HT1080 (cell line): Measurements from ENCODE around the gene RRP8. TPM values are rescaled to one million over a fixed set of nuclear protein-coding genes. Genes with fewer than 3 reads are reported as not detected.

ENCODE experiments used
- DNase-seq: peaks from one replicate; pipeline ENCODE4 v3.0.0-alpha.2; 2015; ENCODE audit warnings: low read depth
- total RNA-seq: library from RNA; depleted of rRNA; stranded (reverse); fragments of >200 nt; shearing (Covaris generic); gene quantifications from 2 replicates; pipeline ENCODE4 v1.2.3, GENCODE V29; 2014

RRP8 gene
- total RNA-seq, 1 experiment from 2014 or later: 40.8 TPM

DNA sequence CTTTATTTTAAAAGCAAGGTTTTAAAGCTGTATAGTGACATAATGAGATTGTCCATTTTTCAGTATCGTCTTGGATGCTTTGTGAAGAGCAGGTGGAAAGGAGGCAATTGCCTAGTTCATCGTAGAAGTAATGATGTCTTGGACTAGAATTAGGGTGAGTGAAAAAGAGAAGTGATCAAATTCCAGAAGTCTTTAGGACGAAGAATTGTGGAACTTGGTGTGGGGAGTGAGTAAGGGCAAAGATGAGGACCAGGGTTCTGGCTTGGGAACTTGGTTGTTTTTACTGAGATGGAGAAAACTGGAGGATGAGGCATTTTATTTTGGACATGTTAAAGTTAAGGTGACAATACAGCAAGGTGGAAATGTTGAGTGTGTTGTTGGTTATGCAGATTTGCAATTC is 1.4 kb upstream of the RRP8 start:
- DNase-seq: no peak

DNA sequence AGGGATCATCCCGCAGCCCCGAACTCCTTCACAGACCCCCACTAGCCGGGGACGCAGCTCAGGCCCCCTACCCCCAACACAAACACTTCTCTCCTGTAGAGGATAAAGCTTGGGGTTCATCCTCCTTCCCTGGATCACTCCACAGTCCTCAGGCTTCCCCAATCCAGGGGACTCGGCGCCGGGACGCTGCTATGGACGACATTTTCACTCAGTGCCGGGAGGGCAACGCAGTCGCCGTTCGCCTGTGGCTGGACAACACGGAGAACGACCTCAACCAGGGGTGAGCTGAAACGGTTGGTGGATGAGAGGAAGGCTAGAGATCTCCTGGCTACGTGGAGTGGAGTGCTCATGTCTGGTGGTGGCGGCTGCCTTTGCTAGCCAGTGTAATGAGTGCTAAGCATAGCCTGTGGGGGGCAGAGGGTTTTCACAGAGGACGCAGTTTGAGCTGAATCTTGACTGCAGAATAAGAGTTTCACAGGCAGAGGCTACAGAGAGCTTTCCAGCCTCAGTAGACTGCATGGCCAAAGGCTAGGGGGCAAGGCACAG is 738 bp upstream of the RRP8 start:
- DNase-seq: peak; percentile 61

DNA sequence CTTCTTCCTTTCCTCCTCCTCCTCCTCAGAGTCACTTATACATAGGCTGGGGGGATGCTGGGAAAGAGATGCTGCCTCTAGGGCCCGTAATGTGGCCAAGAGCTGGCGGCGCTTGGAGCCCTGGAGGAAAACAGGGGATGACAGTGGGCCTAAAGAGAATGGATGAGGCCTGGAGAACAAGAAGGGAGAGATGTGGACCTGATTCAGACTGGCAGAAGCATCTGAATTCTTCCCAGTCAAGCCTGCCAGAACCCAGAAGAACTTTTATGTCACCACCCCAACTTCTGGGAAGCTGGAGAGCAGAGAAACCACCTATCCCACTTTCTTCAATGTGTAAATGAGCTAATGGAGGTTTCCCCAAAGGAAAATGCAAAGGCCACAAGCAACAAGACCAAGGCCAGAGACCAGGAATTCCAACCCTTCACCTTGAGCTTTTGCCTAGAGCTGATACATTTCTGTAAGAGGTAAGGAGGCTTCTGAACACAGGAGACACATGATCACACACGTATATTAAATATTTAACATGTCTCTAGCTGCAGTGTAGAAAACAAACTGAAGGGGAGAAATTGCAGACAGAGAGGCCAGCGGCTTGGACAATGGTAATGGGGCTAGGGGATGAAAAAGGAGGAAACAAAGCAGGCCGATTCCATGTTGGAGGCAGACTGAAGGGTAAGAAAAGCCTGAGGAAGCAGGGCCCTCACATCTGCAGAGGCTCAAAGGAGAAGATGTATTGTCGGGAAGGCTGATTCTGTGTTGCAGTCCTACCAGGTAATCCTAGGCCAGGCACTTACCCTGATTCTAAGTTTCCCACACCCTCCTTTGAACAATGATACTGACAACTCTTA is 1.1 kb downstream of the RRP8 start:
- DNase-seq: no peak

DNA sequence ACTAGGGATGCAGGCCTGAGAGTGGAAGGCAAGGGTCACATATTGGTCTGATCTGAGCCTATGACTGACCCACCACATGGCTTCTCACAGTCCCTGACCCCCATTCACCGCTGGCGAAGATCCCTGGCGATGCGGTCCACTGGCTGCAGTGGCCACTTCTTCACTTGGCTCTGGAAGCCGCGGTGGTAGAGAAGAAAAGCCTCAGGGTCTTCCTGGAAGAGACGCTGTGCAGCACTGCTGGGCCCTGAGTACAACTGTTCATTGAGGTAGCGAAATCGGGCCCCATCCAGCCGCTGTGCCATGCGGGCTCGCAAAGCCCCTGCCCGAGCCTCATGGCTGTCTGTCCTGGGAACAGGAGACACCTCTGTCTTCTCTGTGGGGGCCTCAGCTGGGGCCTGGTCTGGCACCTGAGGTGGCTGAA is 2.4 kb downstream of the RRP8 start:
- DNase-seq: no peak

DNA sequence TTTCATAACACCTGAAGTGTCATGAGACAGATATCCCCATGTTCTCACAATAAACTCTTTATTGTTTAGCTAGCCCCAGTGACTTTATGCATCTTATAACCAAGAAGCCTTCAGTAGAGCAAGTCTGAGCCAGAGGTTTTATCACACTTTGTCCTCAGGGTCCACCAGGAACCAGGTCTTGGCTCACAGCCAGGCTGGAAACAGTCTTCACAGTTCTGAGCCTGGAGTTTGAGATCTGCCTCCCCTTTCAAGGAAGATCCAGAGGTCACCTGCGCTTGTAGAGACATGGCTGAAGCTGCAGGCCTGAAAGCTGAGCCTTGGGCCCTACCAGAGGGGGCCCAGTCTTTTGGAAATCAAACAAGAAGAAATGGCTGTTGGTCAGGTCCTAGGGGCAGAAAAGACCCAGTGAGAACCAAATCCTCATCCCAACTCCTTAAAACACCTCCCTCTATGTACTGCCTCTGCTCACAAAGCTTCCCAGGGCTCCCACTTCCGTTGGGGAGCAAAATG is 3.5 kb downstream of the RRP8 start:
- no peak for DNase-seq

DNA sequence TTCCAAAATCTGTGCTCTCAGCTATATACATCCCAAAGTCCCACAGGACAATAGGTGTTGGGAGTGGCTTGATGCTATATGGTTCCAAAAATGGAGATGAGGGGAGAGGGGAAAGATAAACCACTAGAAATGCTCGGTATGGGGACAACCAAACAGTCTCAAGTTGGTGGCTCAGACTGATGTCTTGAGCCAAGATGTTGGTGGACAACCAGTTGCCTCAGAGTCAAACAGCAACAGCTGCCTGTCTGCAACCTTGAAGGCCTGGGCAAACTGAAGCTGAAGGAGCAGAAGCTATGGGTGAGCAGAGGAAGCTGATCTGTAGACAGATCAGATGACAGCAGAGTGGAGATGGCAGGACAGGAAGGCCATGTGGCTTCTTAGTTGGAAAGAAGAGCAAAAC is 4.0 kb downstream of the RRP8 start:
- DNase-seq: no peak

DNA sequence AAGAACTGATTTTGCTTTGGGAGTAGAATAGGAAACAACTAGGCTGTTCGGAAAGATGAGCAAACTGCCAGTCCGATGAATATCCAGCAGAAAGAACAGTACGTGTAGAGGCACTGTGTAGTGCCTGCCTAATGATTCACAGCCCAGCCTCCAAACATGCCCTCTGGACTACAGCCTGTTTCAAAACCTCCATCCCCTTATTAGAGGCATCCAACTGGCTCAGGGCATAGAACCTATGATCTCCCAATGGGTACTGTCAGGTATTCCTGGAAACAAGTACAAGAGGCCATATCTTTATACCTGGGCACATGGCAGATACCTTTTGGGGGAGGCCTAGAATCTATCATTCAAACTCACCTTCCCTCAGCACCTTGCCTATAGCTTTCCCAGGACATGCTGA is 4.9 kb downstream of the RRP8 start:
- no peak for DNase-seq

DNA sequence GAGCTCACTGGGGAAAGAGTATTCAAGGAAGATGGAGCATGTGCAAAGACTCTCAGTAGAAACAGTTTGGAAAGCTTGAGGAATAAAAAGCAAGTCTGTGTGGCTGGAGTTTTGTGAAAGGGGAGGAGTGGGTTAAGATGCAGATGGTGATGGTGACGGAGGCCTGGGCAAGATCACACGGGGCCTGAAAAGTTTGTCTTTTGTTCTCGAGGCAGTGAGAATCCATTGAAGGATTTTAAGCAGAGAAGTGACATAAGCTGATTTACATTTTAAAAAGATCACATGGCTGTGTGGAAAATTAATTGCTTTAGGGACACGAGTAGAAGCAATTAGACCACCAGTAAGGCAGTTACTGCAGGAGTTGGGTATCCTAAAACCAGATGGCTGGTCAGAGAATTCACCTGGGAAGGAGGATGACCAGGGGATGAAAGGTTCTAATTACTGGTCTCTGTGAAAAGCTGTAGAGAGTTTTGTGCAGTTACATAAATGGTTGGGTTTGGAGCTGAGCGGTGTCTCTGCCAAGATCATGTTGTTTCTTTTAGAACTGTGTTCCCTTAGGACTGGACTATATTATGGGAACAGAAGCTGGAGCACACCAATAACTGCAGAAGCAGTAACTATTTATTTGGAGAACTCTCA is 7.1 kb downstream of the RRP8 start:
- no peak for DNase-seq

DNA sequence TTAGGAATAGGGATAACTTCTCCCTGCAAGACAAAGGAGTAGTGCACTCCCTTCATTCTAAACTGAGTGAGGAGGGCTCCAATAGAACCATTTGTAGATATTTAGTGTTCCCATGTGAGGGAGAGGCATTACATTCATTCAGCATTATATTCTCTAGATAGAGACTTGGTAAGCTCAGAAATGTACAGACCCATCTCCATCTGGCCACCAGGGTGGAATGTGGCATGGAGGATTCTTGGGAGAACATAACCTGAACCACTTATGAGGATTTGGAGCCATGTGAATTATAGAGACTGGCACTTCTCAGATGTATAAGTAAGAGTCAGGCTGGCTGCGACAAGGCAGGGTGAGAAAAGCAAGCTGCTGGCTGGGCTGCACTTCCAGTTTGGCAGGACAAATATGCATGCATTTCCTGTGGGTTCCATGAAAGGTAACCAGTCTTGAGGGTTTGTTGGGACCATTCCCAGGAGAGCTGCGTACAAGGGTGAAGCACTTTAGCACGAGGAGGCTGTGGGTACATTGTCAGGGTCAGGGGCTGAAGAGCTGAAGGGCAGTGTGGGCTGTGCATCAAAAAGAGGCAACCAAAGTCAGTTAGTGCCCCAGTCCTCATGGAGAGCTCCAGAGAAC is 9.2 kb downstream of the RRP8 start:
- no peak for DNase-seq

DNA sequence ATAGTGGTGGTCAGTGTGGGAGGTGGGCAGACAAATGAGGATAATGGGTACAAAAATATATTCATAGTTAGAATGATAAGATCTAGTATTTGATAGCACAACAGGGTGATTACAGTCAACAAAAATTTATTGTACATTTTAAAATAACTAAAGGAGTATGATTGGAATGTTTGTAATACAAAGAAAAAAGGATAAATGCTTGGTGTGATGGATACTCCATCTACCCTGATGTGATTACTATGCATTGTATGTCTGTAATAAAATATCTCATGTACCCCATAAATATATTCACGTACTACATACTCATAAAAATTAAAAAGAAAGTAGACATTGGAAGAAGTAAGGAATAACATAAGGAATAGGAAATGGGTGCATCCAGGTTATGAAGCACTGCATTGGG is 15.4 kb downstream of the RRP8 start:
- DNase-seq: no peak

DNA sequence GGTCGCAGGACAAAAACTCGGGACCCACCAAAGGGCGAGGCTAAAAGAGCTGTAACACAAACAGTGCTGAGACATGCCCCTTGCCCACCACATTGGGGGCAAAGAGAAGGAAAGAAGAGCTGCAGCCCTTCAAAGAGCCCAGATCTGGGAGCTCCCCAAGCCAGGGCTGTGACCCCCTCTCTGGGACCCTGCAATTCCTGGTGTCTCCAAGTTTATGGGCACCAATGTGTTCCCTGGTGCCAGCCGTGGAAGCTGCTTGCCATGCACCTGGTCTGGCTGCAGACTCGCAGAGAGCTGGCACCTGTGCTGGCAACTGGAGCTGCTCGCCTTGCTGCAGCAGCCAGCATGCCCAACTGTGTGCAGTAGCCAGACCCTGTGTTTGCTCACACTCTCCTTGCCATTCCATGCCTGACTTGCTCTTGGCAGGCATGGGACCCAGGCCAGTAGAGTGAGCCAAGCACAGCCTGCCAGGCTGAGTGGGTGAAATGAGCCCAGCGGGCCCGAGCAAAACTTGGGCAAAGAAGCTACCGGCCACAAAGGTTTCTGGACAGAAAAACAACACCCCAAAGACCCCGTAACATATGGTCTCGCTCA is 16.0 kb downstream of the RRP8 start:
- DNase-seq: no peak

DNA sequence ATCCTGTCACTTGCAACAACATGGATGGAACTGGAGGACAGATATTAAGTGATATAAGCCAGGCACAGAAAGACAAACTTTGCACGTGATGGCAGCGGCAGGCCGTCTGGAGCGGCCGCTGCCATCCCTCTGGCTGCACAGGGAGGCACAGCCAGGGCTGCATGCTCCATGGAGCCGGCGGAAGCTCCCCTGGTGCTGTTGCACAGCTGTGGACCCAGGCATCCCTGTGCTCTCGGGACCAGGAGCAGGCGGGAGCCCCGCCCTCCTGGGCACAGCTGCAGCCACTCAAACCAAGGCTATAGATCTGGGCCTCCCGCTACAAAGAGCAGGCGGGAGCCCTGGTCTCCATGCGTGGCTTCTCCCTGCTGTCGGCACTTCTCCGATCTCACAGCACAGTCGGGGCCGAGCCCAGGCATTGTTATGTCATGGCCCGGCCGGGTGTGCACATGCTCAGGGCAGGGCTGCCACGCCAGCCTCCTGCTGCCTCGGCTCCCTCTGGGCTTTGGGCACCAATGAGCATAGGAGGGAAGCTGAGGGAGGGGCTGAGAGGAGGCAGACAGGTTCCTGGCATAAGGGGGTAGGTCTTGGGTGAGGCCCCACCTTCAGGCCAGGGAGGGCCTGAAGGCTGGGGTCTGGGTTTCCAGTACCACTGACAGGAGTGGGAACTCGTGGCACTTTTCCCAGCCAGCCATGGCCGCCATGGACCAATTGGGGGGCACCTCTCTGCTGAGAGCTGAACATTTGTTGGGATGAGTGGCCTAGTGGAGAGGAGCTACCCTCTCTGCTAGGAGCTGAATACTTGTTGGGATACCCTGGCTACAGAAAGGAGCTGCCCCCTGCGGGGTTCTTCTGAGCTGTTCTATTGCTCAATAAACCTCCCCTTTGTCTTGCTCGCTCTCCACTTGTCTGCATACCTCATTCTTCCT is 16.7 kb downstream of the RRP8 start:
- DNase-seq: no peak

DNA sequence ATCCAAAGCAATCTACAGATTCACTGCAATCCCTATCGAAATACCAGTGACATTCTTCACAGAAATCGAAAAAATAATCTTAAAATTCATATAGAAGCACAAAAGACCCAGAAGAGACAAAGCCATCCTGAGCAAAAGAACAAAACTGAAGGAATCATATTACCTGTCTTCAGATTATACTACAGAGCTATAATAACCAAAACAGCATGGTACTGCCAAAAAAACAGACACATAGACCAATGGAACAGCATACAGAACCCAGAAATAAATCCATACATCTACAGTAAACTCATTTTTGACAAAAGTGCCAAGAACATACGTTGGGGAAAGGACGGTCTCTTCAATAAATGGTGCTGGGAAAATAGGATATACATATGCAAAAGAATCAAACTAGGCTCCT is 18.9 kb downstream of the RRP8 start:
- no peak for DNase-seq

DNA sequence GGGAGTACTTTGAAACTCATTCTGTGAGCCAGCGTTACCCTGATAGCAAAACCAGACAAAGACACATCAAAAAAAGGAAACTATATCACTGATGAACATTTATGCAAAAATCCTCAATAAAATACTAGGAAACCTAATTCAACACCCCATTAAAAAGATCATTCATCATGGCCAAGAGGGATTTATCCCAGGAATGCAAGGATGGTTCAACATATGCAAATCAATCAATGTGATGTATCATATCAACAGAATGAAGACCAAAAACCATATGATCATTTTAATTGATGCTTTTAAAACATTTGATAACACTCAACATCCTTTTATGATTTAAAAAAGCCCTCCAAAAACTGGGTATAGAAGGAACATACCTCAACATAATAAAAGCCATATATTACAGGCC is 19.8 kb downstream of the RRP8 start:
- DNase-seq: no peak

DNA sequence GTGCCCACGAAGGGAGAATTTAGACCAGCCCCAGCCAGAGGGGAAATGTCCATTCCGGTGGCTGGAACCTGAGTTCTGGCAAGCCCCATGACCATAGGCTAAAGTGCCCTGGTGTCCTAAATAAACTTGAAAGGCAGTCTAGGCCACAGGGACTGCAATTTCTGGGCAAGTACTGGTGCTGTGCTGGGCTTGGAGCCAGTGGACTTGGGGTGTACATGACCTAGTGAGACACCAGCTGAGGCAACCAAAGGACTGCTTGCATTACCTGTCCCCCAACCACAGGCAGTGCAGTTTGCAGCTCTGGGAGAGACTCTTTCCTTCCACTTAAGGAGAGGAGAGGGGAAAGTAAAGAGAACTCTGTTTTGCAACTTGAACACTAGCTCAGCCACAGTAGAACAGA is 23.7 kb downstream of the RRP8 start:
- DNase-seq: no peak

DNA sequence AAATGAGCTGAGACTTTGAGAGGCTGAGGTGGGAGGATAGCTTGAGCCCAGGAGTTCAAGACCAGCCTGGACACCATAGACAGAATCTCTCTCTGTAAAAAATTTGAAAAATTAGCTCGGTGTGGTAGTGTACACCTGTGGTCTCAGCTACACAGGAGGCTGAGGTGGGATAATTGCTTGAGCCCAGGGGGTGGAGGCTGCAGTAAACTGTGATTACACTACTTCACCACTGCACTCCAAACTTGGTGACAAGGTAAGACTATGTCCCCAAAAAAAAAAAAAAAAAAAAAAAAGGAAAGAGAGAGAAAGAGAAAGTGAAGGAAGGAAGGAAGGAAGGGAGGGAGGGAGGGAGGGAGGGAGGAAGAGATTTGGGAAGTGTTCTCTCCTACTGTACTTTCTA is 25.3 kb downstream of the RRP8 start:
- DNase-seq: no peak

DNA sequence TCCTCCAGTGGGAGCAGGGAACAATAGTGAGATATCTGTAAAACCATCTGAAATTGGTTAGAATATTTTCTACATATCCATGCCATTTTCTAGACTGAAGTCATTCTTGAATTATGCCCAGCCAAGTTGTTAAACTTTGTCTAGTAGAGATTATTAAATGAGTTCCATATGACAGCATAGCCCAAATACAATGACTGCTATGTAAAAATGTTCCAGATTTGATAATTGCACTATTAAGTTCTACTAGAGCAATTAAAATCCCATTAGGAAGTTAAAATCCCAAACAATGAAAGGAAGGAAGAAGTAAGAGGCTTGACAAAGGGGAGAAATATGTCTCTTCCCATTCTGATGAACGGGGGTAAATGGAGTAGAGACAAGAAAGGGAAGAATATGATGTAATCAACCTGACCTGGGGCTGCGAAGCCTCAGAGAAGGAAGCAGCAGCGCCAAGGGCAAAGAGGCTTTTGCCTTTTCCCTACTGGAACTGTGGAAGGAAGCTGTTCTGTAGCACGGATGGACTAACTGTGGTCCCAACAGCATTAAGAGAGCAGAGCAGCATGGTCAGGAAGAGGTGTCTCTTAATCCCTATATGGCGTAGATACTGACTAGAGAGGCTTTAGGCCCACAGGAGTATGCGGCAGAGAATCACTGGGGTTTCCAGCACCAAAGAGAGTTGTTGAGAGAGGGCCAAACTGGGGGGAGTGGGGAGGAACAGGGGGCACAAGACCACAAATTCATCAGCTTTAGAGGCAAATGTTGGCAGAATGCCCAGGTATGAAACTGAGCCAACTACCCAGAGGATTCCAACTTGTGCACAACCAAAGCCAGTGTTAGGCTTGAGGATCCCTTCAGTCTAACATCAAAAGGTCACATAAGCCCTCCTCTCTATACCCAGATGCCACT is 26.7 kb downstream of the RRP8 start:
- DNase-seq: peak; percentile 17

DNA sequence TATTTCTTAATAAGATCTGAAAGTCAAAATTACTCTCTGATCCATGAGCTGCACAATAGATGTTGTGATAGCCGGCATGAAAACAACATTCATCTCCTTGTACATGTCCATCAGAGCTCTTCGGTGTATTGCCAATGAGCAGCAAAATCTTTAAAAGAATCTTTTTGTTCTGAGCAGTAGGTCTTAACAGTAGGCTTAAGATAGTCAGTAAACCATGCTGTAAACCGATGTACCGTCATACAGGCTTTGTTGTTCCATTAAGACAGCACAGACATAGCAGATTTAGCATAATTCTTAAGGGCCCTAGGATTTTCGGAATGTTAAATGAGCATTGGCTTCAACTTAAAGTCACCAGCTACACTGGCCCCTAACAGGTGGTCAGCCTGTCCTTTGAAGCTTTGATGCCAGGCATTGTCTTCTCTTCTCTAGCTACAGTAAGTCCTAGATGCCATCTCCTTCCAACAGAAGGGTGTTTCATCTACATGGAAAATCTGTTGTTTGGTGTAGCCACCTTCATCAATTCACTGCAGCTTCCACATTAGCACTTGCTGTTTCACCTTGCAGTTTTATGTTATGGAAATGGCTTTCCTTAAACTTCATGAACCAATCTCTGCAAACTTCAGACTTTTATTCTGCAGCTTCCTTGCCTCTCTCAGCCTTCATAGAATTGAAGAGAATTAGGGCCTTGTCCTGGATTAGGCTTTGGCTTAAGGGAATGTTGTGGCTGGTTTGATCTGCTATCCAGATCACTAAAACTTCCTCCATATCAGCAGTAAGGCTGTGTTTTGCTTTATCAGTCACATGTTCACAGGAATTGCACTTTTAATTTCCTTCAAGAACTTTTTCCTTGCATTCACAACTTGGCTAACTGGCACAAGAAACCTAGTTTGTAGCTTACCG is 28.4 kb downstream of the RRP8 start:
- no peak for DNase-seq
